ENCODE data around the gene GNAI3. TPM values are rescaled to one million over a fixed set of nuclear protein-coding genes. Genes with fewer than 3 reads are reported as not detected.
A peak's percentile ranks its signal among the peaks of the same experiment; 100 is the strongest.

Gene GNAI3
- total RNA-seq, 1 donor = 17.6 TPM

DNA sequence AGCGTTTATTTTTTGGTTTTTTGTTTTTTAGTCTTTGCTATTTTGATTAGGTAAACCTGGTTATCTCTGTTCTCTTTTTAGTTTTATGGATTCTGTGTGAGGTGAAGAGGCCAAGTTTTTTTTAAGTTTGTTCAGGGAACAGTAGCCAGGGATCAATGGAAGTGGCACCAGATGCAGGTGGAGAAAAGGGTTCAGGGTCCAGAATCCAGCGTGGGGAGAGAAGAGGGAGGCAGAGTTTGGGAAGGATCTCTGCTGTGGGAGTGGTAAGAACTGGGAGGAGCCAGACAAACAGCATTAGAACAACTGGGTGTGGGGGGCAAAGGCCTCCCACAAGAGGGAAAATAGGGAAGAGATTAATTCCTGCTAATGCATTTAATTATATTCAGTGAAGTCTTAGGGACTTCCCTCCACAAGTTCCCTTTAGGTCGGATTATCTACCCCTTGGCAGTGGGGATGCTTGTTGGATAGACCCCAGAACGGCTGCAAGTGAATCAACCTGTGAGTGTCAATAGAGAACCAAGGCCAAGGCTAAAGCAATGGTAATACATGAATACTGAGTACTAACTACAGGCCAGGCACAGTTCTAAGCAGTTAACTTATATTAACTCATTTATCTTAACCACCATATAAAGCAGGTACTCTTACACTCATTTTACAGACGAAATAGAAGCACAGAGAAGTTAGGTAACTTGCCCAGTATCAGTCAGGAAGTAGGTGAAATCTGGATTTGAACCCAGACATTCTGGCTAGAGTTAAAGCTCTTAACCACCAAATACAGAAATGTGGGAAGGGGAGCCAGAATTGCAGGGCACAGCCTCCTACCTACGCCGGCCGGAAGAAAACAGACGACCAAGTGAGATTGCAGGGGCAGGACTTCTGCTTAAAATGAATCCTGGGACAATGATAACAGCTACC is 70.5 kb downstream of the GNAI3 start:
- H3K4me3 ChIP-seq (ENCODE audit: low read depth, low read length) = peak overlapping the region; percentile 96
- TF ChIP-seq, protein P1, sequence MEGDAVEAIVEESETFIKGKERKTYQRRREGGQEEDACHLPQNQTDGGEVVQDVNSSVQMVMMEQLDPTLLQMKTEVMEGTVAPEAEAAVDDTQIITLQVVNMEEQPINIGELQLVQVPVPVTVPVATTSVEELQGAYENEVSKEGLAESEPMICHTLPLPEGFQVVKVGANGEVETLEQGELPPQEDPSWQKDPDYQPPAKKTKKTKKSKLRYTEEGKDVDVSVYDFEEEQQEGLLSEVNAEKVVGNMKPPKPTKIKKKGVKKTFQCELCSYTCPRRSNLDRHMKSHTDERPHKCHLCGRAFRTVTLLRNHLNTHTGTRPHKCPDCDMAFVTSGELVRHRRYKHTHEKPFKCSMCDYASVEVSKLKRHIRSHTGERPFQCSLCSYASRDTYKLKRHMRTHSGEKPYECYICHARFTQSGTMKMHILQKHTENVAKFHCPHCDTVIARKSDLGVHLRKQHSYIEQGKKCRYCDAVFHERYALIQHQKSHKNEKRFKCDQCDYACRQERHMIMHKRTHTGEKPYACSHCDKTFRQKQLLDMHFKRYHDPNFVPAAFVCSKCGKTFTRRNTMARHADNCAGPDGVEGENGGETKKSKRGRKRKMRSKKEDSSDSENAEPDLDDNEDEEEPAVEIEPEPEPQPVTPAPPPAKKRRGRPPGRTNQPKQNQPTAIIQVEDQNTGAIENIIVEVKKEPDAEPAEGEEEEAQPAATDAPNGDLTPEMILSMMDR (IDR thresholded peaks at IDR 0.05; ENCODE audit: insufficient read depth, low read length) = no peak
- DNase-seq (ENCODE audit: low read depth) = no peak

DNA sequence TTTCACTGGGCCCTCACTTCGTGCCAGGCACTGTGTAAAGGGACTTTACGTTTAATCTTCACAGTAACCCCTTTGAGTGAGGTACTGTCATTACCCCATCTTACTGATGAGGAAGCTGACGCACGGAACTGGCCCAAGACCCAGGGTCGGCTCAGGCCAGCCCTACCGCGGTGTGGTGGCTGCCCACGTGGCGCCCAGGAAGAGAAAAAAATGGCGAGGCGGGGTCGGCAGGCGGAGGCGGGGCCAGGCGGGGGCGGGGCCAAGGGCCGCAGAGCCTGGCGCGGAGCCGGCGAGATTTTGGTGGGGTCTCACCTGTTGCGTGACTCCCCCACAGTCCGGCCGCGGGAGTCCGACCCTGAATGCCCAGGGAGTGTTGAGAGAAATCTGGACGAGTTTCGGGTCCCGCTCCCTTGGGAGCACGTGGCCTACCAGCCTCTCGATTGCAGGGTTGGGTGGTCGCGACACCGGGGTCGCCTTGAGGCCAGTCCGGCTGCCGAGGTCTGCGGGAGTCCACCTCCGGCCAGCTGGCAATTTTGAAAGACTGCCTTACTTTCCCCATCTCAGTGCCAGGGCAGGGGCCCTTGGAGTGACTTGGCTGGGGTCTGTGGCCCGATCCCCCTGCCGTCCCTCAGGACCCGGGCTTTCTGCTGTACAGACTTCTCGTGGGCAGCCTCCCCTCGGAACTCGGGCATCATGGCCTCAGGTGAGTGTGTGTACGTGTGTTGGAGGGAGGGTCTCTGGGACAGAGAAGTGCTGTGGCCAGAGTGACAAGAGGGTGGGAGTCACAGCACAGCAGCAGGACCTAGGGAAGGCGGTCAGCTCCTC is 71.4 kb downstream of the GNAI3 start, which contains the start of the genes AMPD2 and GNAT2:
Gene AMPD2 (plus strand): TSS at position 262 of the 825 bp plus-strand sequence. CDS start 1,339 bp downstream, outside the sequence.
Gene GNAT2 (minus strand): TSS at position 41 of the 825 bp plus-strand sequence. CDS start 6,746 bp downstream, outside the sequence.
- DNase-seq (ENCODE audit: low read depth) = peak; percentile 86
- H3K4me3 ChIP-seq (ENCODE audit: low read depth, low read length) = peak within 1 kb of the TSS; percentile 96
- TF ChIP-seq, protein P1 (IDR thresholded peaks at IDR 0.05; ENCODE audit: insufficient read depth, low read length) = no peak

DNA sequence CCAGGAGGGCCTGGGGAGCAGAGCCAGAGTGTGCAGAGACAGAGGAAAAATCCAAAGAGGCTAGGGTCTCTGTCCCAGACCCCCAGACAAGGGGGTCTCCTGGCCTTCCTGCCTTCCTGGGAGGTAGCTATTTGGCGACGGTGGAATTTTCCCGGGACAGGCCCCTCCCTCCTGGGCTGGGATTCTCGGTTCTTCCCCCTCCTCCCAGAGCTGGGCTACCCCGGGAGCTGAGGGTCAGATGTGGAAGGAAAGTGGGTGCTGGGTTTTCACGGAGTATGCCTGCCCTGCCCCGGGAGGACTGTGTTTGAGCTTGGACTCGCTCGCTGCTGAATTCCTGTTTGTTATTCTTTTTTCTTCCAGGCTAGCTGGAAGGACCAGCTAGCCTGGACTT is 72.0 kb downstream of the GNAI3 start:
- H3K4me3 ChIP-seq (ENCODE audit: low read depth, low read length) = peak overlapping the region; percentile 96
- TF ChIP-seq, protein P1 (IDR thresholded peaks at IDR 0.05; ENCODE audit: insufficient read depth, low read length) = no peak
- peak; percentile 64 for DNase-seq (ENCODE audit: low read depth)

DNA sequence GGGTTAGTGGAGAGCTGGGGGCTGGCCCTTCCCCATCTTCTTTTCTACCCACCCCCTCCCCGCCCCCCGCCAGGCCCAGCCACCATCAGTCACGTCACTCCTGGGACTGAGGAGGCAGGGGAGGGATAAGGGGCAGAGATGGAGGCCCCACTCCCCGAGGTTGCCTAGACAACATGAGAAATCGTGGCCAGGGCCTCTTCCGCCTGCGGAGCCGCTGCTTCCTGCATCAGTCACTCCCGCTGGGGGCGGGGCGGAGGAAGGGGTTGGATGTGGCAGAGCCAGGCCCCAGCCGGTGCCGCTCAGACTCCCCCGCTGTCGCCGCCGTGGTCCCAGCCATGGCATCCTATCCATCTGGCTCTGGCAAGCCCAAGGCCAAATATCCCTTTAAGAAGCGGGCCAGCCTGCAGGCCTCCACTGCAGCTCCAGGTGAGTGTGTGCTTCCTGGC is 72.4 kb downstream of the GNAI3 start:
- TF ChIP-seq, protein P1 (IDR thresholded peaks at IDR 0.05; ENCODE audit: insufficient read depth, low read length) = no peak
- DNase-seq (ENCODE audit: low read depth) = peak; percentile 91
- peak overlapping the region; percentile 96 for H3K4me3 ChIP-seq (ENCODE audit: low read depth, low read length)

DNA sequence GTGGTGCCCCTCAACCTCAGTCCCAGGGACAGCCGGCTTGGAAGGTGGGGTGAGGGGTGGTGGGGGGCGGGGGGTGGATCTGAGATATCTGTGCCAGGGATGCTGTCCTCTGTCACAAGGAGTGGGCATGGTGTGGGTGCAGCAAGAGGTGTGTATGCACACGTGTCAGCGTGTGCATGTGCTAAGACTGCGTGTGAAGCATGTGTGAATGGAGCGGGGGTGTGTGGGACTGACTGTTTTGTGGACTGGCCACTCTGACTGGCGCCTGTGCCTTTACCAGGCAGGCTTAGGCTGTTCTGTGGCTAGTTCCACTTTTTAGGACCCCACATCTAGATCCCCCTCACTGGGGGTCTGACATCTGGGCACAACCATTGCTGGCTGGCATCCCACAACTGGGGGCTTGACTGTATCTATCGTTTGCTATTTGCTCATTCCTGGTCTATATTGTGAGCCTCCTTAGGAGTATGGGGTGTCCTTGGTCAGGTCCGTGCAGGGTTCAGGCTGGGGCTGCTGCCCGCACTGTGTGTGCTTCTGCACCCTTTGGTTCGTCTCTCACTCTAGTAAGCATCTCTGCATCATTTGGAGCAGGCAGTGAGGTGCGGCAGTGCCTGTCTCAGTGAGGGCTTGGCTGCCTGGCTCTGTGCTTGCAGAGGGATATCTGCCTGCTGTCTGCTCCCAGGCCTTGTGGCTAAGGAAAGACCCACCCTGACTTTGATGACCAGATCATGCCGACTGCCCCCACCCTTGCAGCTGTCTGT is 73.1 kb downstream of the GNAI3 start:
- no peak for DNase-seq (ENCODE audit: low read depth)
- TF ChIP-seq, protein P1 (IDR thresholded peaks at IDR 0.05; ENCODE audit: insufficient read depth, low read length) = no peak

More for the DNA sequence above, 73.1 kb downstream of the GNAI3 start:
- peak overlapping the region; percentile 96 for H3K4me3 ChIP-seq (ENCODE audit: low read depth, low read length)
